ENCODE measurements around the gene KRT39.
"Not testable (repeated sequence)": the region's sequence is repeated elsewhere in the genome, so short reads cannot be mapped to it uniquely, and the experiment has no call there.

Gene KRT39

DNA sequence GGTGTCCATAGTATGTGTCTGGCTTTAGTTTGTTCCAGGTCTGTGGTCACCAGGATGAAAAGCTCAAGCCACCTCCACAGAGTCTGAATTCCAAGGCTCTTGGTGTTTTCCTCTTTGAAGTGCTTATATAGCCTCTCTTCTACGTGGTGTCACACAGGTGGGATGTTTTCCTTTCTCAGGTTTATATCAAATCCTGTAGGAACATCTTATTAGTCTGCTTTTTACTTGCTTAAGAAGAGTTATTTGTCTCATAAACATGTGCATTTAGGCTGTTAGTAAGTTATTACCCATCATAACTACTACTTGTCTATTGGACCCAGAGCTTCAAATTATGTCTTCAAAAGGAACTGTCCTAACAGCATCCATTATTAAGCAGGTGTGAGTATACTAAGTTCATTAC is at the start of gene KRT39:
Gene KRT39, minus strand, starts transcription at position 101 of the 400 bp plus-strand sequence. Its CDS starts 92 bp downstream, at position 9.
- DNase-seq, result no peak

DNA sequence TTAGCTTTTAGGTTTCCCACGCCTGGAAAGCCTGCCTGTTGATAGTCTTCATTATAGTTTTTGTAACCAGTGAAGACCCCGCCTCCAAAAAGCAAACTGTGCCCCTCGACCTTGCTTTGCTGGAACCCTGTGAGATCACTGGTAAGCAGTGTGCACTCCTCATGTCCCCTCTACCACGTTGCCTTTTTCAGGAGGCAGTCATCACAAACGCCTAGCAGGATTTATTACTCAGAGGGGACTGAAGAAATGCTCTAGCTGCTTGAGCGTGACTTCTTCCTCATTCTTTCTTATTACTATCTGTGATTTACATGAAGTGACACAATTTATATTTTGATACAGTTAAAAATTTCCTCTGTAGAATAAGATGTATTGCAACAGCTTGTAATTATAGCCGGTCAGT is 48.7 kb upstream of the KRT39 start:
- no peak for DNase-seq

DNA sequence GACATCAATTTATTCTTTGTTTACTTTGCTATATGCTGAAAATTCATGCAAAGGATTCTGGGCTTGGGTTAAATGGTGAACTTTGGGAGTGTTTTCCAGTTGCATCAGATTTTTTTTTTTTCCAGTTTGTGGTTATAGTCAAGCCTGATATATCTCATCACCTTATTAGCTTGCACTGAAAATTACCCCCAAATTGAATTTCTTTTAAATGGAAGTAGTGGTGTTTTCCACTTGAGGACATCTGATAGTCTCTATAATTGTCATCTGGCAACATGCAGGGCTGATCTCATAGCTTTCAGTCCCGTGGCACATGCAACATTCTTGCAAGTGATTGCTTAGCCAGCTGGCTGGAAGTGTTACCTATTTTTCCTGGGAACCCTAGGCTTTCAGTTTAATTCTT is 46.9 kb upstream of the KRT39 start:
- DNase-seq, result no peak

DNA sequence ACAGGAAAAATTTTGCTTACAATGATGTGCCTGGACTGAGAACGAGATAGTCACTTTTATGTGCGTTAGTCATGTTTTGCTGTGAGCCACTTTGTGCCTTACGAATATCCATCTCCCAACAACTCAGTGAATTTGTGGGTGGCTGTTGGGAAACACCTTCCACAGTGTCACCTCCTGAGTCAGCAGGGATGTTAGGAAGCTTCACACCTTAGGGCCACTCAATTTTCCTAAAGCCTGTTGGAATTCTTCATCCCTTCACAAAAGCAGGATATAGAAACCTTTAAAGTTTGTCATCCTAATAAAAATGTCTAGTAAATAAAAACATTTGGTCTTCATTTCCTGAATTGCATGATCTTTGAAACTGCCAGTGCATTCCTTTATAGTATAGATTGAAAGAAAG is 46.4 kb upstream of the KRT39 start:
- DNase-seq, result no peak

DNA sequence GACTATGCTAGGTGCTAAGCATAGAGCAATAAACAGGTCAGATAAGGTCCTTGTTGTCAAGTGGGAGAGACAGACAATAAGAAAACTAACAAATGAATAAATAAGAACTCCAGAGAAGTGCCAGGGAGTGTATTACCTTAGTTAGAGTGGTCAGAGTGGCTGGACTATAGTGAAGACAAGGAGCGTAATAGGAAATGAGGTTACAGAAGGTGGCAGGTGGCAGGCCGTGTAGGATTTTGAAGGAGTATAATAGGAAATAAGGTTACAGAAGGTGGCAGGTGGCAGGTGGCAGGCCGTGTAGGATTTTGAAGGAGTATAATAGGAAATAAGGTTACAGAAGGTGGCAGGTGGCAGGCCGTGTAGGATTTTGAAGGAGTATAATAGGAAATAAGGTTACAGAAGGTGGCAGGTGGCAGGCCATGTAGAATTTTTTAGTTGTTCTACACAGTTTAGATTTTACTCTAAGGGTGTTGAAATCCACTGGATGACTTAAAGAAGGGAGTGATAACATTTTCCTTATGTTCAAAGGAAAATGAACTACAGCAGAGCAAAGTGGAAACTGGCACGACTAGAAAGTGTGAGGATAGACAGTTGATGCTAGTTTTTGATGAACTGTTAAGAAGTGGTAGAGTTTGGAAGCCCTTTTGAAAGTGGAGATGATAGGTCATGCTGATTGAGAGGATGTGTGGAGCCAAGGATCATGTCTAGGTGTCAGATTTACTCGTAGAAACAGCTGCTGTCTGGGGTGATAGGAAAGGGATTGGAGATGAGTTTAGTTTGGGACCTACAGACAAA is 45.8 kb upstream of the KRT39 start:
- no peak for DNase-seq

DNA sequence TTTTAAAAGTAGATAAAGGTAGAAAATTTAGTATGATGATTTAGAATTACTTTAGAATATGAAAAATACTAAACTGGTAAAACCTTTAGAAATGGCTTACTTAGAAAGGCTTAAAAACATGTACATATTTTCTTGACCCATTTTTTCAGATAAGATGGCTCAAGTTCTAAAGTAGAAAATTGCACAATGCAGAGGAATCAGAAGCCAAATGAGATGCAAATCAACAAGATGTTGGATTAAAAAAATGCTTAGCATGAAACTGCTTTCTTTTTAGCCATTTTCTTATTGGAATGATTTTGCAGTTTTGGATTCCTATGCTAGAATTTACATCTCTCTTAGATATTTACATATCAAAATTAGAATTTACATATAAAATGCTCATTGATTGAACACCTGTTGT is 43.7 kb upstream of the KRT39 start:
- no peak for DNase-seq

DNA sequence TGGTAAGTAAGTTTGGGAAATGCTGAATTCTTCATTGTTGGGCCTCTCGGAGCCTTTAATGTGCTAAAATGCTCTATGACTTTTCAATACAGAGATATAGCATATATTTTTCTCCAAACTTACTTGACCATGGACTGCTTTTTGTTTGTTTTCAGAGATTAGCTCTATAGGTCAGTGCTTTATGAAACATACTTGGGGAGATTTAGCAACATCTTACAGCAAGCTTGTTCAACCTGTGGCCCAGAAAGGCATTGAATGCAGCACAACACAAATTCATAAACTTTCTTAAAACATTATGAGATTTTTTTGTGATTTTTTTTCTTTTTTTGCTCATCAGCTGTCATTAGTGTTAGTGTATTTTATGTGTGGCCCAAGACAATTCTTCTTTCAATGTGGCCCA is 43.2 kb upstream of the KRT39 start:
- DNase-seq, result no peak

DNA sequence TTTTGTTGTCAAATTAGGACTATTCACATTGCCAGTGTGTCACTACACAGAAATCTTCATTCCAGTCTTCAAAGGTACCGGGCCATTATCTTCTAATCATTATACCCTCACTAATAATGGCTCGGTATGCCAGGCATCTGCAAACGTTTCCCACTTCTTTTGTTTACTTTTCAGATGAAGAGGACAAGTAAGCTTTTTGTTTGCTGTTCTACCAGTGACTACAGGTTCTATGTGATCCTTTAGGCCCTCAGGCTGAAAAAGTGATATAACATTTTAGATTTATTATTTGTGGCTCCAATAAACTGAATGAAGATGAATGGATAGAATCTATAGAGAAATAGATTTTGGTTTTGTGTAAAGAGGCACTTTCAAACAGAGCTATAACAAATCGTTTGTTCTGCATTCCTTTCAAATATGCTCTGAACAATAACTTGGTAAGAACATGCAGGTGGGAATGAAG is 42.6 kb upstream of the KRT39 start:
- no peak for DNase-seq

DNA sequence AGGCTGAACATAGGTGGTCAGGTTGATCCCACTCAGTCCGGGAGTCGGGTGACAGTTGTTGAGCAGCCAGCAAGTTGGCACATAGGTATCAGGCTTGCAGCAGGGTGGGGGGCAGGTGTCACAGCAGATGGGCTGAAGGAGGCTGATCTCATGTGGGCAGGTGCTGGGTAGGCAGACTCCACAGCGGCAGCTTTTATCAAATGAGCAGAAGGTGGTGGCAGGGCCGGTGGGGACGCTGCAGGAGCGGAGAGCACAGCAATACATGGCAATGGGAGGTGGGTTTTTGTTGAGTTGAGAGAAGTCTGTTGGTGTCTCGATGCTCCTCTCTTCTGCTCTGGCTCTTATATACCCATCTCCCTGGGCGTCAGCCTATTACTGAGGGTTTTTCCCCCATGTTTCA is 42.1 kb upstream of the KRT39 start, which contains the start of gene KRTAP3-1:
Gene KRTAP3-1, minus strand, starts transcription at position 318 of the 400 bp plus-strand sequence. Its CDS starts 54 bp downstream, at position 264.
- no peak for DNase-seq

DNA sequence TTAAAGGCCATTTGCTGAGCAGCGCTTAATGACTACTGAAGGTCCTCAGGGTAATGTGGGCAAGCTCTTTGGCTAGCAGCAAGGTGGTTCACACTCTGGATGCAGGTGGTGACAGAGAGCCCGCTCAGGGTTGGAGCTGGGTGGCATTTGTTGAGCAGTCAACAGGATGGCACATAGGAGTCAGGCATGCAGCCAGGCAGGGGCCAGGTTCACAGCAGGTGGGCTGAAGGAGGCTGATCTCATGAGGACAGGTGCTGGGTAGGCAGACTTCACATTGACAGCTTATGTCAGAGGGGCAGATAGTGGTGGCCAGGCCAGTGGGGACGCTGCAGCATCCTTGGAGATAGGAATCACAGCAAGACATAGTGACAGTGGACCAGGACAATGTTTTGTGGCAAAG is 37.6 kb upstream of the KRT39 start:
- DNase-seq, result no peak

DNA sequence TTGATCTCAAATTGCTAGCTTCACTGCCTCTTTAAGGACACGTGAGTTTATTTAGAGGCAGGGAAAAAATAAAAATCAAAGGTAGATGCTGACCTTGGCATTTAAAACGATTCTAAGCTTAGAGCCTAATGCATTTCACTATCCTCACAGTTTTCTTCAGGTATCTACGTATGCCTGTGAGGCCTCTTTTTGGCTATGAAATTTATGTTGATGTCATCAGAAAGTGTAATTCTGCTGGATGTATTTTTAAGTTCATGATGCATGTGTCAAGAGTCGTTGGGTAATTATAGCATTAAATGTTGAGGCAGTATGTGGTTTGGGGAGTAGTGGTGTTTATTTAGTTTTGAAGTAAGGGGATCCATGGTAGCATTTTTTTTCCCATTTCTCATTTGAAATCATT is 37.2 kb upstream of the KRT39 start:
- DNase-seq, result no peak

DNA sequence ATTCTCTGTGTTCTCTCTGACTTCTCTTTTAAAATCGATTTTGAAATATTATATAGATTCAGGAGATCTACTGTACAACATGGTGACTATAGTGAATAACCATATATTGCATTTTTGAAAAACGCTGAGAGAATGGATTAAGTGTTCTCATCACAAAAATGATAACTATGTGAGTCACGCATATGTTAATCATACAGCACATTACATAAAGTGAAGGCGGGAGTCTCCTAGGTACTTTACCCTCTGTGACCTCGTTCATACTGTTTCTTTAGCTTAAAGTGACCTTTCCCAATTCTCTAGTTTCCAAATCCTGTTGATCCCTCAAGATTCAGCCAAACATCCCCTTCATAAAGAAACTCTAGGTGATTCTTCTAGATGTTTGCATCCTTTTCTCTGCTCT is 36.1 kb upstream of the KRT39 start:
- no peak for DNase-seq

DNA sequence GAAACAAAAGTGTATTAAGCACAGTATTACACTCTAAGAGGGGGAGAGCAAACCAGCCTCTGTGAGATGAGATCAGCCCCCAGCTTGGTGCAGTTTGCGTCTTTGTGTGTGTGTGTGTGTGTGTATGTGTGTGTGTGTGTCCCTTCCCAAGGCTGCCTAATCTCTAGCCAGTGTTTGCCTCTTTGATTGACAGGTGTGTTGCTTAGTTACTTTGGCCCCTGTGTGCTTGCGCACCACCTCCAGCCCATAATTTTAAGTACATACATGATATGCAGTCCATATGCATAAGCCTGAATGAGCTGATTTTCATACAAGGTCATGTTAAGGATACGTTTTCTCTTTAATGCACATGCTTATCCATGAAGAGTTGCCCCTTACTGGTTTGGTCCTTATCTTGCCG is 35.0 kb upstream of the KRT39 start:
- no peak for DNase-seq

DNA sequence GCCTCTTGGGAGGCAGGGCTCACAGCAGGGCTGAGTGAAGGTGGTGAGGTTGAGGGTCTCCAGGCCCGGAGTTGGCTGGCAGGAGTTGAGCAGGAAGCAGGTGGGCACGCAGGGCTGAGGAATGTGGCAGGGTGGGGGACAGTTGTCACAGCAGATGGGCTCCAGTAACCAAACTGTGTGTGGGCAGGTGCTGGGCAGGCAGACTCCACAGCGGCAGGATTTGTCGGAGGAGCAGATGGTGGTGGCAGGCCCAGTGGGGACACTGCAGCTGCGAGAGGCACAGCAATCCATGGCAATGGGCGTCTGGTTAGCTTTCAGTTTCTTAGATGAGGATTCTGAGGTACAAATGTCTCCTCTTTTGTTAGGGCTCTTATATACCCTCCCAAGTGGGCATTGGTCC is 32.8 kb upstream of the KRT39 start, which contains the start of gene KRTAP3-2:
Gene KRTAP3-2, minus strand, starts transcription at position 344 of the 400 bp plus-strand sequence. Its CDS starts 53 bp downstream, at position 291.
- not testable (repeated sequence) for DNase-seq

DNA sequence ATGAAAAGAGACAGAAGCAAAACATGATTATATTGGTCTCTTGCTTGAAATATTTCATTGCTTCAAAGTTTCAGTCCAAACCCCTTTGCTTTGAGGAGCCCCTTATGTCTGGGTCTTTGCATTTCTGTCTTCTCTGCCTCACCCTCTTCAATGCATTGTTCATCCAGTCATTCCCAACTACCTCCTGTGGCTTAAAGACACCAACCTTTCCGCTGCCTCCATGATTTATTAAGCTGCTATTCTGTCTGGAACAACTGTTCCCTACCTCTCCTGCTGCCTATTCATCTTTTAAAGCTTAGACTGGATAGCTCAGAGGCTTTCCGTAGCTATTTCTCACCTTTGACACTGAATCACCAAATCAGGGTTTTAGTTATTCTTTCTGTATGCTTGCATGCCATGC is 30.6 kb upstream of the KRT39 start:
- DNase-seq, result no peak

DNA sequence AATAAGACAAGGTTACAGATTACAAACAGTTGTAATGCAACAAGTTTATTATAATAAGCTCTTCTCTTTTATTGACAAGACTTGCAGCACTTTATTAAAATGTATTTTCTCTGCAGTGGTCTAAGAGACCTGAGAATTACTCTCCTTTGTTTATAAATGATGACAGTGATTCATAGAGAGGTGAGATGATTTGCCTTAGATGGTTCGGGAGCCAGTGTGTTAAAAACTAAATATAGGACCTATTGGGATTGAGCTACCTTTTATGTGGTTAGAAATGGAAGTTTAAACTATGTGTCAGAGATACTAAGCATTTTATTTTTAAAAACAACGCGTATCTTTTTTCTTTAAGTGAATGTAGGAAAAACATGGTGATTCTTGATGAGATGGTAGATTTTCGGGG is 30.1 kb upstream of the KRT39 start:
- no peak for DNase-seq

DNA sequence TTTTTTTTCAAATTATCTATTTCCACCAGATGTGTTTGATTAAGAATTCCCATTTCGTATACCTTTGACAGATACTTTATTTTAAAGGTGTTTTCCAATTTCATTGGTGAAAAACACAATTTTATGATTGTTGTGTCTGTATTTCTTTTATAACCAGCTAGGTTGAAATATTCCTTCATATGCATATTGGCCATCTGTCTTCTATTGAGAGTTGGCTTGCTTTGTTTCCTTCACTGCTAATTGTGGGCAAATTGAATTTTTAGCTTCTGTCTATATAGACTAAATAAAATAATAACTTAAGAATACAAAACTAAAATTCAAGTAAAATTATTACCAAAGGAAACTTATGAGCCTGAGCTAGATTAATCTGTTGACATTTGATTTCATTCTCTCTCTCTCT is 28.4 kb upstream of the KRT39 start:
- DNase-seq, result no peak

DNA sequence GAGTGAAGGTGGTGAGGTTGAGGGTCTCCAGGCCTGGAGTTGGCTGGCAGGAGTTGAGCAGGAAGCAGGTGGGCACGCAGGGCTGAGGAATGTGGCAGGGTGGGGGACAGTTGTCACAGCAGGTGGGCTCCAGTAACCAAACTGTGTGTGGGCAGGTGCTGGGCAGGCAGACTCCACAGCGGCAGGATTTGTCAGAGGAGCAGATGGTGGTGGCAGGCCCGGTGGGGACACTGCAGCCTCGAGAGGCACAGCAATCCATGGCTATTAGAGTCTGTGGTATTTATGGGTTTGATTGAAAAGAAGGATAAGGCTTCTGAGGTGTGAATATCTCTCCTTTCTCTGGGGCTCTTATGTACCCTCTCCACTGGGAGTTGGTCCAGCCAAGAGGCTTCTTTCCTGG is 27.1 kb upstream of the KRT39 start, which contains the start of gene KRTAP3-3:
Gene KRTAP3-3, minus strand, starts transcription at position 326 of the 400 bp plus-strand sequence. Its CDS starts 67 bp downstream, at position 259.
- DNase-seq, result no peak

DNA sequence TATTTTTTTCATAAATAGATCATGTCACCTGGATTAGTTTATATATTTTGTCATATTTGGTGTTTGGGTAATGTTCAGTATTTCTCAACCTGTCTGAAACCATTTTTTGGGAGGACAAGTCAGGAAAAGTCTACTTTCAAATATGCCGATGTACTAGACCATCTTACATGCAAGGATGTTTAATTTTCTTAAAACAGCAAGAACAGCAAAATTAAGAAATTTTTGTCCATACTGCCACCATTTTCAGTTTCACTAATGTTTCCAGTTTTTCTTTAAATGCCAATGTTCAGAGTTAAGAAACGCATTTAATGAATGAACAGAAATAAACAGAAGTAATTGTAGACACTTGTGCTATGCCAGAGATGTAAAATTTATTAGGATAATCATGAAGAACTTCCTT is 26.3 kb upstream of the KRT39 start:
- DNase-seq, result no peak

DNA sequence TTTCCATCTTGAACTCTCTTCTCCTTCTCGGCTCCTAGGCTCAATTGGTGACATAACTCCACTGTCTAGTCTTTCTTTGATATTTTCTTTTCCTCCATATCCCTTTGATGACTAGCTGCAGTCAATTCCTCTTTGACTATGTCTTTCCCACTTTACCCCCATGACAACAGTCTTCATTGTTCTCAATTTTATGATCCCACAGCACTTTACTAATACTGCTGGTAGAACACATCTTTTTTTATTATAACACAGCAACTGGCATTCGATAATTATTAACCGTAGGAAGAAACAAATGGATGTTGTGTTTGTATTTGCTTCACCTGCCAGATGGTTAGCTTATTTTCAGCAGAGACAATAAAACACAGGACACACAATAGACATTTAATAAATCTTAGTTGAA is 25.9 kb upstream of the KRT39 start:
- no peak for DNase-seq

DNA sequence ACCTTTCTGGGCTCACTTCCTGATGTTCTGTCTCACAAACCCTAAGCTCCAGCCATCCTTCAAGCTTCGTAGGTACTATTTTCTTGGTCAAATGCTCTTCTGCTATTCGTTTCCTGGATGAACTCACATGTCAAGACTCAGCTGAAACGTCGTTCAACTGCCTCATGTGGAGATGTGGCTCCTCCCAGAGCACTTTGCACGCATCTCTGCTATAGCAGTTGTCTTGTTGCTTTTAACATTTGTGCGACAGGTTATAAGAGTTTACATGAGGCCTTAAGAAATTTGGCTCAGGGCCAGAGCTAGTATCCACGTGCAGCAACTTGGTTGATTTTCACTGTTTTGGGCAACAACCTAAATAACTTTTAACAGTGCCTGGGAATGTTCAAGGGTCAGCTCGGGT is 20.2 kb upstream of the KRT39 start:
- DNase-seq, result no peak

DNA sequence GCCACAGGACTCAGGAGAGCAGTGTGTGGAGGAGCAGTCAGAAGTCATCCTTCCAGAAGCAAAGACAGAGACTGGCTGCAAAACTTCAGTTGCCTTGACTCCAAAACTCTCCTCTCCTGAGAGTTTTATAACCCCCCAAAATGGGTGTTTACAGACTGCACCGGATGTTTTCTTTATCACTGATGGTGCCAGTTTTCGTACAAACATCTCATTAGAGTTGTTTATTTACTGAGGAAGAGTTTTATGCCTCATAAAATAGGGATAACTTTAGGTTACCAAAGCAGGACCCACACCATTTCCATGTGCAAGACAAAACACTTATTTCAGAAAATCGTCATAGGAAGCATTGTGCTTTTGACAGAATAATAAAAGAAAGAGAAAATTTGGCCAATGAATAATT is 17.5 kb upstream of the KRT39 start, which contains the start of gene KRT40:
Gene KRT40, minus strand, starts transcription at position 101 of the 400 bp plus-strand sequence. Its CDS starts 53 bp downstream, at position 48.
- no peak for DNase-seq

DNA sequence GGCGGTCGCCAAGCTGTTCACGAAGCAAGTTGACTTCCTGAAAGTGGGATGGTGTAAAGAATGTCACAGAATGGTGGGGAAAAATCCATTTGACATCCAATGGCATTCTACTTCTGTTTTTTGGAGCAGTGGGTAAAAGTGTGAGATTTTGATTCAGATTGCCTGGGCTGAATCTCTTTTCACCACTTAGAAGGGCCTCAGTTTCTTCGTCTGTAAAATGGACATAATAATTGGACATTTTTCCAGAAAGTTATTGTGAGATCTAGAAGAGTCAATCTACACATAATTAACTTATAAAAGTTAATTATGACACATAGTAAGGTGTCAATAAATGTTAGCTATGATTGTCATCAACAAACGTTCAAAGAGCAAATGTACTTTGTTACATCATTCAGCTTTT is 14.4 kb upstream of the KRT39 start:
- DNase-seq, result no peak

DNA sequence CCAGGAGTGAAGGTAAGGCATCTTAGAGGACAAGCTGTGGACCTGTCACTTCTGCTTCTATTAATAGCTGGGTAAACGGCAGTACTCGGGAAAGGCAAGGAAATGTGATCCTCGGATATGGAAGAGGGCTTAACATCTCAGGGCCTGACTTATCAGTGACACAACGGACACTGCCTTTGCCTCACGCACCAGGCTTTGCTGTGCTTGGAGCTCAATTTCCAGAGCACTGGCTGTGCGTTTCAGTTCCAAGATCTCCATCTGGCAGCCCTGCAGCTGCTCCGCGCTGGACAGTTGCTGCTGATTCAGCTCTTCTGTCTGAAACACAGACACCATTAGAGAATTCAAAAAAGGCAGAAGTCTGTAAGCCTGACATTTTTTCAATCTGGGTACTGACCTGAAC is 13.8 kb upstream of the KRT39 start:
- DNase-seq, result no peak

DNA sequence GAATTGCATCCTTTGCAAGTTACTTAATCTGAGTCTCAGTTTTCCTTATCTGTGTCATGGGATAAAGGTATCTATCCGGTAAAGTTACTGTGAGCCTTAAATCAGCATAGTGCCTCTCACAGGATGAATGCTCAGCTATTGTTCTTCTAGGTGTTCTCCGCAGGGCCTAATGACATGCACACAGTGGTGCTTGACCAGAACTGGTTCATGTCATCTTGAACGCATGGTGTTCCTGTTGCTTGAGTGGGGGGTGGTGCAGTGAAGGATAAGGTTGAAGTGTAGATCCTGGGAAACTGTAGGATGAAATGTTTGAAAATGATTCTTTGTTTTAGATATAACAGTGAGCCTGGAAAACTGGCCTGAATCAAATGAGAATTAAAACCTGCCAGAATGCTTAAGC is 13.4 kb upstream of the KRT39 start:
- no peak for DNase-seq

All from SIG-M5 (cell line).